ENCODE data around the gene CCDC12.

DNA sequence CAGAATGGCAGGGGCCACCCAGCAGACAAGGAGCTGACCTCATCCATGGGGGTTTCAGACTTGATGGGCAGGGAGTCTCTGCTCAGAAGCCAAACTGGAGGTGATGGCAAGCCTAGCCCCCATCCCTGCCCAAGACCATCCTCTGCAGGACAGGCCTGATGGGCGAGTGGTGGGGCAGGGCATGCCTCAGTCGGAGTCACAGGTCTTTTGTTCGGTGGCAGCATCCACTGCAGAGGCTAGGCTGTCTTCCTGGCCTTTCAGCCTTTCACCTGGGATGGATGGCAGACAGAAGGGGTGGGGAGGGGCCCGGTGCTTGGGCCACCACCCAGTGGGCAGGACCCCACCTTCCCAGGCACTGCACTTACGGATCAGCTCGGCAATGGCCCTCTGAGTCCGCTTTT is 54.7 kb downstream of the CCDC12 start:
- TF ChIP-seq, protein P1, sequence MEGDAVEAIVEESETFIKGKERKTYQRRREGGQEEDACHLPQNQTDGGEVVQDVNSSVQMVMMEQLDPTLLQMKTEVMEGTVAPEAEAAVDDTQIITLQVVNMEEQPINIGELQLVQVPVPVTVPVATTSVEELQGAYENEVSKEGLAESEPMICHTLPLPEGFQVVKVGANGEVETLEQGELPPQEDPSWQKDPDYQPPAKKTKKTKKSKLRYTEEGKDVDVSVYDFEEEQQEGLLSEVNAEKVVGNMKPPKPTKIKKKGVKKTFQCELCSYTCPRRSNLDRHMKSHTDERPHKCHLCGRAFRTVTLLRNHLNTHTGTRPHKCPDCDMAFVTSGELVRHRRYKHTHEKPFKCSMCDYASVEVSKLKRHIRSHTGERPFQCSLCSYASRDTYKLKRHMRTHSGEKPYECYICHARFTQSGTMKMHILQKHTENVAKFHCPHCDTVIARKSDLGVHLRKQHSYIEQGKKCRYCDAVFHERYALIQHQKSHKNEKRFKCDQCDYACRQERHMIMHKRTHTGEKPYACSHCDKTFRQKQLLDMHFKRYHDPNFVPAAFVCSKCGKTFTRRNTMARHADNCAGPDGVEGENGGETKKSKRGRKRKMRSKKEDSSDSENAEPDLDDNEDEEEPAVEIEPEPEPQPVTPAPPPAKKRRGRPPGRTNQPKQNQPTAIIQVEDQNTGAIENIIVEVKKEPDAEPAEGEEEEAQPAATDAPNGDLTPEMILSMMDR (IDR thresholded peaks at IDR 0.05; ENCODE audit: insufficient read depth, low read length, poor library complexity, severe bottlenecking) = no peak
- TF ChIP-seq EZH2phosphoT487 (conservative IDR thresholded peaks at IDR 0.05; ENCODE audit: low read length) = no peak

Measured in SU-DHL-6 (cell line).